PC-9 (cell line): ENCODE results near the gene MYOZ2. TPM values are rescaled to one million over a fixed set of nuclear protein-coding genes. Genes with fewer than 3 reads are reported as not detected.

Experiments
- BruUV-seq: library from RNA; stranded (reverse); fragments of 400-500 nt; replicated peaks from 2 replicates; lab custom pipeline; 2021; lab: Mats Ljungman, UMichigan
- CTCF ChIA-PET: fragments of 300-600 bp; sonication (Branson Sonifier 250); formaldehyde crosslinking; loops from one replicate; lab custom pipeline; 2022; ENCODE audit warnings: antibody characterized with exemption; lab: Charles Lee
- POLR2A ChIA-PET: fragments of 300-600 bp; sonication (Branson Sonifier 250); formaldehyde crosslinking; loops from one replicate; lab custom pipeline; 2022; ENCODE audit warnings: antibody characterized with exemption; ENCODE audit not compliant: unreplicated experiment; lab: Charles Lee
- DNase-seq, 2 experiments: peaks; one replicate each; pipeline versions ENCODE4 v3.0.0 to v3.0.0-alpha.2; 2015 to 2022; ENCODE audit warnings: mixed read lengths in 1 of 2
- H2AFZ ChIP-seq: fragments of 200-600 bp; sonication (generic); 2 replicates; pipeline ENCODE4 v1.8.1; 2017; ENCODE audit warnings: antibody characterized with exemption
- H3F3A ChIP-seq: fragments of 200-600 bp; sonication (generic); 2 replicates; pipeline ENCODE4 v1.8.1; 2017; ENCODE audit warnings: antibody characterized with exemption, mild to moderate bottlenecking, low read depth; ENCODE audit not compliant: insufficient read depth
- H3K27ac ChIP-seq: fragments of 200-600 bp; sonication (generic); 2 replicates; pipeline ENCODE4 v1.6.1; 2016; ENCODE audit warnings: mixed run types
- H3K27me3 ChIP-seq: fragments of 200-600 bp; sonication (generic); 2 replicates; pipeline ENCODE4 v1.6.1; 2016; ENCODE audit warnings: low read depth, mixed run types; ENCODE audit not compliant: insufficient read depth
- H3K36me3 ChIP-seq: fragments of 200-600 bp; sonication (generic); 2 replicates; pipeline ENCODE4 v1.6.1; 2016; ENCODE audit warnings: low read depth, mixed run types
- H3K4me1 ChIP-seq: fragments of 200-600 bp; sonication (generic); replicated peaks from 2 replicates; pipeline ENCODE4 v1.6.1; 2016; ENCODE audit warnings: mixed run types; ENCODE audit not compliant: insufficient read depth
- H3K4me2 ChIP-seq: fragments of 200-600 bp; sonication (generic); 2 replicates; pipeline ENCODE4 v1.6.1; 2017; ENCODE audit warnings: mixed run types
- H3K4me3 ChIP-seq: fragments of 200-600 bp; sonication (generic); 2 replicates; pipeline ENCODE4 v1.6.1; 2016; ENCODE audit warnings: mixed run types
- H3K79me2 ChIP-seq: fragments of 200-600 bp; sonication (generic); 2 replicates; pipeline ENCODE4 v1.6.1; 2017; ENCODE audit warnings: low read depth, mixed run types
- H3K9me2 ChIP-seq: fragments of 200-600 bp; sonication (generic); 2 replicates; pipeline ENCODE4 v1.8.1; 2017; ENCODE audit warnings: mild to moderate bottlenecking; ENCODE audit not compliant: insufficient read depth
- H3K9me3 ChIP-seq: fragments of 200-600 bp; sonication (generic); 2 replicates; pipeline ENCODE4 v1.8.1; 2016; ENCODE audit warnings: low read depth; ENCODE audit not compliant: insufficient read depth
- H4K20me1 ChIP-seq: fragments of 200-600 bp; sonication (generic); 2 replicates; pipeline ENCODE4 v1.8.1; 2017; ENCODE audit not compliant: insufficient read depth
- EZH2 ChIP-seq: fragments of 200-600 bp; sonication (generic); IDR thresholded peaks from 2 replicates; pipeline ENCODE4 v1.8.0; 2017; ENCODE audit warnings: antibody characterized with exemption, low read depth
- intact Hi-C: fragments of 100-400 bp; cut with micrococcal nuclease; formaldehyde crosslinking; loops from one replicate; pipeline ENCODE4 v1.10.0; 2022; ENCODE audit not compliant: unreplicated experiment
- total RNA-seq: library from RNA; stranded (reverse); gene quantifications from 2 replicates; pipeline ENCODE4 v1.2.3, GENCODE V29; 2021
- TF ChIP-seq, protein P1 (sequence below): fragments of 200-600 bp; sonication (generic); conservative IDR thresholded peaks from 2 replicates; pipeline ENCODE4 v1.6.1; 2017; ENCODE audit warnings: mixed run types, antibody characterized with exemption, mild to moderate bottlenecking, moderate library complexity

The MYOZ2 gene
- total RNA-seq, 1 experiment from 2014 or later, result not detected

- Histone ChIP-seq H3K9me2 (no peaks in the 10 kb centered on the region), H4K20me1 (no peaks in the 10 kb centered on the region), H3K27me3 (no peaks in the 10 kb centered on the region), H3F3A (peaks cover 18% of the 10 kb centered on the region), H3K79me2 (no peaks in the 10 kb centered on the region), H3K27ac (no peak overlapping the region), H3K4me3 (no peak overlapping the region), H3K9me3 (no peaks in the 10 kb centered on the region), H3K4me1 (peaks cover 24% of the 10 kb centered on the region), H3K36me3 (no peaks in the 10 kb centered on the region), H3K4me2 (no peak overlapping the region), H2AFZ (no peak overlapping the region)
- no TSS peak for BruUV-seq
- intact Hi-C loops, result no loop called here
- CTCF ChIA-PET, result no interaction called here
- TF ChIP-seq EZH2, result no peak
- TF ChIP-seq, protein P1, sequence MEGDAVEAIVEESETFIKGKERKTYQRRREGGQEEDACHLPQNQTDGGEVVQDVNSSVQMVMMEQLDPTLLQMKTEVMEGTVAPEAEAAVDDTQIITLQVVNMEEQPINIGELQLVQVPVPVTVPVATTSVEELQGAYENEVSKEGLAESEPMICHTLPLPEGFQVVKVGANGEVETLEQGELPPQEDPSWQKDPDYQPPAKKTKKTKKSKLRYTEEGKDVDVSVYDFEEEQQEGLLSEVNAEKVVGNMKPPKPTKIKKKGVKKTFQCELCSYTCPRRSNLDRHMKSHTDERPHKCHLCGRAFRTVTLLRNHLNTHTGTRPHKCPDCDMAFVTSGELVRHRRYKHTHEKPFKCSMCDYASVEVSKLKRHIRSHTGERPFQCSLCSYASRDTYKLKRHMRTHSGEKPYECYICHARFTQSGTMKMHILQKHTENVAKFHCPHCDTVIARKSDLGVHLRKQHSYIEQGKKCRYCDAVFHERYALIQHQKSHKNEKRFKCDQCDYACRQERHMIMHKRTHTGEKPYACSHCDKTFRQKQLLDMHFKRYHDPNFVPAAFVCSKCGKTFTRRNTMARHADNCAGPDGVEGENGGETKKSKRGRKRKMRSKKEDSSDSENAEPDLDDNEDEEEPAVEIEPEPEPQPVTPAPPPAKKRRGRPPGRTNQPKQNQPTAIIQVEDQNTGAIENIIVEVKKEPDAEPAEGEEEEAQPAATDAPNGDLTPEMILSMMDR, result no peak
- POLR2A ChIA-PET, result interaction anchor here (0.7 kb wide), 1 partner anchor 126 kb away, joined by 3 read pairs; no protein-coding TSS in a partner anchor
- DNase-seq, result no peak
These were observed 36.3 kb upstream of the MYOZ2 start for GRCh38 chr4:119099227-119099810.

DNA sequence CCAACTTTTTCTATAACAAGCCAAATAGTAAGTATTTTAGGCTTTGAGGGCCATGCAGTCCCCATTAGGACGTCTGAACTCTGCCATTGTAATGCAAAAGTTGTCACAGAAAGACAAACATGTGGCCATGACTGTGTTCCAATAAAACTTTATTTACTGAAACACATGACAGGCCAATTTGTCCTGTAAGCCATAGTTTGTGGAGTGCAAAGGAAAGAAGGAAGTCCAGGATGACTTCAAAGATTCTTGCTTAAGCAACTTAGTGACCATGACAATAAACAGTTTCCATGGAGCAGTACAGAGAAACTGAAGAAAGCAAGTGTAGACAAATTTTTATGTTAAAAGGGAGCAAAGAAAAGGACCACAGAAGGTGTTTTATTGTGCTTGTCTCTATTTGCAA, 35.0 kb upstream of the MYOZ2 start:
- BruUV-seq, result no TSS peak
- Histone ChIP-seq H4K20me1 (no peaks in the 10 kb centered on the region), H3K9me2 (no peaks in the 10 kb centered on the region), H3K79me2 (no peaks in the 10 kb centered on the region), H3K4me2 (no peak overlapping the region), H3K36me3 (no peaks in the 10 kb centered on the region), H3K9me3 (no peaks in the 10 kb centered on the region), H3K27ac (no peak overlapping the region), H3K4me3 (no peak overlapping the region), H3K27me3 (no peaks in the 10 kb centered on the region), H2AFZ (no peak overlapping the region), H3F3A (peaks cover 18% of the 10 kb centered on the region), H3K4me1 (peaks cover 24% of the 10 kb centered on the region)
- no peak for DNase-seq
- TF ChIP-seq, protein P1, result no peak
- TF ChIP-seq EZH2, result no peak
- intact Hi-C loops, result loop anchor here (5.0 kb wide), 1 partner anchor 73 kb away; no protein-coding TSS in a partner anchor
- ChIA-PET CTCF (no interaction called here), POLR2A (no interaction called here)

DNA sequence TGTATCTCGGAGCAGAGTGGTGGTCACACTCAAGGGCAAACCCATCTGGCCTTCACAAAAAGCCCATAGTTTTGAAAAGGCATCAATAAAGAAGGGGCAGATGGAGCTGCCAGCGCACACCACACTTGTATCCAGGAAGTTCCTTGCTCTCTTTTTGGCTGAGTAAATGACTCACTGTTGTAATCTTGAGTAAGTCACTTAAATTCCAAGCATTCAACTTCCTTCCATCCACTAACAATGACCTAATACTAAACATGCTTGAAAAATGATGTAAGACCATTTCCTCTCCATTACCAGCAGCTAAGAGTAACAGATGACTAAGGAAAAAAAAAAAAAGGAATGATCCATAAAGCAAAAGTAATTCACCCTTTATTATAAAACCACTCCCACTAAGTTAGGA, 32.4 kb upstream of the MYOZ2 start:
- Histone ChIP-seq H3K27ac (peak overlapping the region; percentile 91), H4K20me1 (no peaks in the 10 kb centered on the region), H2AFZ (peak overlapping the region; percentile 50; the same call in 1 of the 2 replicates), H3K27me3 (no peaks in the 10 kb centered on the region), H3K4me2 (peak overlapping the region; percentile 64), H3K79me2 (no peaks in the 10 kb centered on the region), H3K36me3 (no peaks in the 10 kb centered on the region), H3K9me2 (no peaks in the 10 kb centered on the region), H3K9me3 (no peaks in the 10 kb centered on the region), H3F3A (peaks cover 18% of the 10 kb centered on the region), H3K4me1 (peaks cover 31% of the 10 kb centered on the region), H3K4me3 (peak overlapping the region; percentile 19; the same call in 1 of the 2 replicates)
- intact Hi-C loops, result loop anchor here (1.0 to 5.0 kb wide), 3 partner anchors 76 to 626 kb away; partner anchors contain the start of gene USP53
- TF ChIP-seq, protein P1, result no peak
- TF ChIP-seq EZH2, result no peak
- POLR2A ChIA-PET, result interaction anchor here (1.1 kb wide), 1 partner anchor 110 kb away, joined by 12 read pairs; the partner anchor contains the start of gene USP53
- DNase-seq, result peak in 1 of 2 experiments; percentile 97
- no TSS peak for BruUV-seq
- CTCF ChIA-PET, result interaction anchor here (0.7 kb wide), 1 partner anchor 273 kb away, joined by 4 read pairs; no protein-coding TSS in a partner anchor
